ENCODE data around the gene TRIM63. TPM values are rescaled to one million over a fixed set of nuclear protein-coding genes. Genes with fewer than 3 reads are reported as not detected.

TRIM63 gene
- polyA plus RNA-seq, 2 of the 4 experiments (the other 2 are of a cell fraction): not detected

- ChIA-PET POLR2A (no interaction called here), CTCF (interaction anchor here (0.6 to 1.5 kb wide), 4 partner anchors 15 to 44 kb away, joined by 3 to 5 read pairs (median 3); no protein-coding TSS in a partner anchor)
- WGBS (ENCODE audit: missing lambda C conversion rate): 87% methylated on average over 8 of the region's 8 CpGs
- DNase-seq (ENCODE audit: low read depth in 1 of 2, low spot score in 1 of 2) (no peak), FAIRE-seq (no peak), ATAC-seq (no peak)
- Histone ChIP-seq H3K9me3 (no peaks in the 10 kb centered on the region), H3K27ac (no peak overlapping the region; a peak in 2 of 6 replicates), H3K4me3 (no peak overlapping the region), H3K4me1 (peaks cover 18% of the 10 kb centered on the region), H3K4me2 (no peak overlapping the region)
- TF ChIP-seq POLR2AphosphoS2 (conservative IDR thresholded peaks at IDR 0.05; ENCODE audit: low read length) (no peak), HDAC2 (IDR thresholded peaks at IDR 0.05) (no peak), FOXS1 (CRISPR knock-in tag; IDR thresholded peaks at IDR 0.05) (no peak), NPAS2 (CRISPR knock-in tag; IDR thresholded peaks at IDR 0.05; ENCODE audit: borderline replicate concordance) (no peak), MAFK (IDR thresholded peaks at IDR 0.05; ENCODE audit: partially characterized antibody) (no peak)
Observed at GRCh38 chr1:26078286-26079177, 11.1 kb upstream of the TRIM63 start.

GRCh38 chr1:26077524-26077923, 10.1 kb upstream of the TRIM63 start:
- no peak overlapping the region for H3K4me3 ChIP-seq
- 100% methylated on average over 1 of the region's 1 CpG for WGBS (ENCODE audit: missing lambda C conversion rate)
- H3K27ac ChIP-seq: no peak overlapping the region
- peaks cover 16% of the 10 kb centered on the region for H3K4me1 ChIP-seq
- FAIRE-seq (no peak), ATAC-seq (no peak), DNase-seq (ENCODE audit: low read depth in 1 of 2, low spot score in 1 of 2) (no peak)
- no peaks in the 10 kb centered on the region for H3K9me3 ChIP-seq
- ChIA-PET POLR2A (no interaction called here), CTCF (interaction anchor here (0.6 to 2.0 kb wide), 2 partner anchors 14 to 42 kb away, joined by 3 to 8 read pairs; no protein-coding TSS in a partner anchor)
- TF ChIP-seq HEYL (CRISPR knock-in tag; IDR thresholded peaks at IDR 0.05) (no peak), FOXS1 (CRISPR knock-in tag; IDR thresholded peaks at IDR 0.05) (no peak), EHF (CRISPR knock-in tag; IDR thresholded peaks at IDR 0.05) (no peak), BHLHE40 (IDR thresholded peaks at IDR 0.05; ENCODE audit: low read depth, low read length) (no peak), MAFK (IDR thresholded peaks at IDR 0.05; ENCODE audit: partially characterized antibody) (no peak), ELK1 (IDR thresholded peaks at IDR 0.05; ENCODE audit: low read depth, low read length) (no peak), RARB (CRISPR knock-in tag; IDR thresholded peaks at IDR 0.05) (no peak), GATA3 (IDR thresholded peaks at IDR 0.05; ENCODE audit: borderline replicate concordance) (no peak), ESRRA (IDR thresholded peaks at IDR 0.05; ENCODE audit: borderline replicate concordance, low read length) (no peak), HOXB5 (CRISPR knock-in tag; IDR thresholded peaks at IDR 0.05) (no peak), KDM1A (IDR thresholded peaks at IDR 0.05; ENCODE audit: low read depth) (no peak), CEBPB (IDR thresholded peaks at IDR 0.05) (no peak), HDAC2 (IDR thresholded peaks at IDR 0.05) (no peak), HOXA7 (CRISPR knock-in tag; IDR thresholded peaks at IDR 0.05) (no peak), POLR2AphosphoS2 (conservative IDR thresholded peaks at IDR 0.05; ENCODE audit: low read length) (no peak), HOXB13 (CRISPR knock-in tag; IDR thresholded peaks at IDR 0.05; ENCODE audit: low read depth) (no peak)
- no peak overlapping the region for H3K4me2 ChIP-seq

GRCh38 chr1:26075421-26076144, 8.2 kb upstream of the TRIM63 start:
- 86% methylated on average over 3 of the region's 3 CpGs for whole genome bisulfite sequencing (ENCODE audit: missing lambda C conversion rate)
- no peak for FAIRE-seq
- ATAC-seq: no peak

More at GRCh38 chr1:26075421-26076144, 8.2 kb upstream of the TRIM63 start:
- TF ChIP-seq SMC3 (IDR thresholded peaks at IDR 0.05): no peak
- TF ChIP-seq RFX5 (IDR thresholded peaks at IDR 0.05): no peak
- peaks cover 15% of the 10 kb centered on the region for H3K4me1 ChIP-seq
- no peak overlapping the region for H3K4me2 ChIP-seq
- H3K27ac ChIP-seq: no peak overlapping the region; a peak in 1 of 6 replicates
- DNase-seq (ENCODE audit: low read depth in 1 of 2, low spot score in 1 of 2): no peak
- no peaks in the 10 kb centered on the region for H3K9me3 ChIP-seq
- ChIA-PET POLR2A (no interaction called here), CTCF (interaction anchor here (2.0 kb wide), 1 partner anchor 40 kb away, joined by 8 read pairs; no protein-coding TSS in a partner anchor)
- H3K4me3 ChIP-seq: no peak overlapping the region
